ENCODE data around the gene NBEA.

The NBEA gene

DNA sequence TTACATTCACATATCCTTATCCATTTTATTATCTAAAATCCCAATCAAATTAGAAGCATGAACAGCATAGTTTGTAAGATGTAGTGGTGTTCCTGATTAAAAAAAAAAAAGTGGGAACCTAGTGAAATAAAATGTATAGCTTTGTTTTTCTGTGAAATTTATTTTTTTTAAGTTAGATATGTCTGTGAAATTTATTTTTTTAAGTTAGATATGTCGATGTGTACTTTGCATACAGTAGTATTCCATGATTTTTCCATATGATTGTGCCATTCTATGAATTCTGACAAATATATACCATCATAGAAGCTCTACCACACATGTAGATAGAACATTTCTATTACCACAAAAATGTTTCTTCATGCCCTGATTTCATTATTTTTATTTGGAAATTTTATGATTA lies 540.5 kb downstream of the NBEA start:
- DNase-seq (ENCODE audit: low read depth, low spot score), result no peak
- H3K4me3 ChIP-seq (ENCODE audit: low read depth, low read length), result no peak overlapping the region
- in situ Hi-C loops (cut with HindIII; ENCODE audit: low sequenced_read_pairs), result no loop called here
- TF ChIP-seq, protein P1, sequence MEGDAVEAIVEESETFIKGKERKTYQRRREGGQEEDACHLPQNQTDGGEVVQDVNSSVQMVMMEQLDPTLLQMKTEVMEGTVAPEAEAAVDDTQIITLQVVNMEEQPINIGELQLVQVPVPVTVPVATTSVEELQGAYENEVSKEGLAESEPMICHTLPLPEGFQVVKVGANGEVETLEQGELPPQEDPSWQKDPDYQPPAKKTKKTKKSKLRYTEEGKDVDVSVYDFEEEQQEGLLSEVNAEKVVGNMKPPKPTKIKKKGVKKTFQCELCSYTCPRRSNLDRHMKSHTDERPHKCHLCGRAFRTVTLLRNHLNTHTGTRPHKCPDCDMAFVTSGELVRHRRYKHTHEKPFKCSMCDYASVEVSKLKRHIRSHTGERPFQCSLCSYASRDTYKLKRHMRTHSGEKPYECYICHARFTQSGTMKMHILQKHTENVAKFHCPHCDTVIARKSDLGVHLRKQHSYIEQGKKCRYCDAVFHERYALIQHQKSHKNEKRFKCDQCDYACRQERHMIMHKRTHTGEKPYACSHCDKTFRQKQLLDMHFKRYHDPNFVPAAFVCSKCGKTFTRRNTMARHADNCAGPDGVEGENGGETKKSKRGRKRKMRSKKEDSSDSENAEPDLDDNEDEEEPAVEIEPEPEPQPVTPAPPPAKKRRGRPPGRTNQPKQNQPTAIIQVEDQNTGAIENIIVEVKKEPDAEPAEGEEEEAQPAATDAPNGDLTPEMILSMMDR (IDR thresholded peaks at IDR 0.05; ENCODE audit: low read depth, low read length), result no peak

DNA sequence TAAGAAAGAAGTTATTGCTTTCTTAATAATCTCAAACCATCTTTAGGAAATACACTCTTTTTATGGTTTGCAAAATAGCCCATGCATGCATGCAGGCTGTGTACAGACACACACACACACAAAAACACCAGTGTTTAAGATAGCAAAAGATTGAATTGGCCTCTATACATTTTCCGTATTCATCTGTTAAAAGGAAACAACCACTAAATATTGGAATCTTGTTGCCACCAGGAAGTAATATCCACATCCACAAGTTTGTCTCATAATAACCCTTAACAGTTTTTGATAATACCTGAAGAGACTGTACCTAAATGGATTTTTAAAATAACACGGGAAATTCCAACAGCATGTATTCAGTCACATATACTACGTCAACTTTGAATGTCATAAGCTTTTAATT lies 541.7 kb downstream of the NBEA start:
- DNase-seq (ENCODE audit: low read depth, low spot score), result no peak
- TF ChIP-seq, protein P1 (IDR thresholded peaks at IDR 0.05; ENCODE audit: low read depth, low read length), result no peak
- no peak overlapping the region for H3K4me3 ChIP-seq (ENCODE audit: low read depth, low read length)
- in situ Hi-C loops (cut with HindIII; ENCODE audit: low sequenced_read_pairs), result no loop called here

DNA sequence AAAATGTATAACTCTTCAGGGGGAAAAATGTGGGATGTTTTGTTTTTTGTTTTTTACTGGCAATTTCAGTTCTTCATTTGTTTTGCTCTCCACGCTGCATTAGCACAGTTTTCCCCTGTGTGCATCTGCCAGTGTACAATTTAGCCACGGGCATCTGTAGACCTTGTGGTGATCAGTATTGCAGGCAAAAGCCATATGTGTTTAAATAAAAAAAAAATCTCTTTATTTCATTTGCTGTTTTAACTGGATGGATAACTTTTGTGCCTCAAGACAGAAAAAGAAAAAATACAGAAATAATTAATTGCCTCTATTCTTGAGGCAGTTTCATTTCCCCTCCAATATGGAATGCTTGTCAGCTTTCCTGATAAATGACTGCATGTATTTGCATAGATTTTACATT lies 542.3 kb downstream of the NBEA start:
- no peak for DNase-seq (ENCODE audit: low read depth, low spot score)
- in situ Hi-C loops (cut with HindIII; ENCODE audit: low sequenced_read_pairs), result no loop called here
- no peak overlapping the region for H3K4me3 ChIP-seq (ENCODE audit: low read depth, low read length)
- TF ChIP-seq, protein P1 (IDR thresholded peaks at IDR 0.05; ENCODE audit: low read depth, low read length), result no peak

DNA sequence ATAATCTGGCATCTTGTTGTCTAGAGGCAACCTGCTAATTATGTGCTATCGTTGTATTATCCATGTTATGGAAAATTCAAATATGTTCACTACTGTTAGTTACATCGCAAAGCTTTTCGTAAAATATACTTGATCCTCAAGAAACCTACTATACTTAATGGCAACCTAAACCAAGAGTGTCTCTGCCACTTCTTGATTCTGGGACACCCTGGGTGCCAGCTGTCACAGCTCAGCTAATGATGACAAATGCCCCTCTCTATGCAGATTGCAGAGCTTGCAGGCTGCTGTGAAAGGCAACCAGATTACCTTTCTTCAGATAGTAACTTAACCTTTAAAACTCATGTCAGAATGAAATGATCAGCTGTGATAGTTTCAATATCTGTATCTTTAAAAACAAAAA lies 543.4 kb downstream of the NBEA start:
- in situ Hi-C loops (cut with HindIII; ENCODE audit: low sequenced_read_pairs), result no loop called here
- H3K4me3 ChIP-seq (ENCODE audit: low read depth, low read length), result no peak overlapping the region
- TF ChIP-seq, protein P1 (IDR thresholded peaks at IDR 0.05; ENCODE audit: low read depth, low read length), result no peak
- no peak for DNase-seq (ENCODE audit: low read depth, low spot score)

DNA sequence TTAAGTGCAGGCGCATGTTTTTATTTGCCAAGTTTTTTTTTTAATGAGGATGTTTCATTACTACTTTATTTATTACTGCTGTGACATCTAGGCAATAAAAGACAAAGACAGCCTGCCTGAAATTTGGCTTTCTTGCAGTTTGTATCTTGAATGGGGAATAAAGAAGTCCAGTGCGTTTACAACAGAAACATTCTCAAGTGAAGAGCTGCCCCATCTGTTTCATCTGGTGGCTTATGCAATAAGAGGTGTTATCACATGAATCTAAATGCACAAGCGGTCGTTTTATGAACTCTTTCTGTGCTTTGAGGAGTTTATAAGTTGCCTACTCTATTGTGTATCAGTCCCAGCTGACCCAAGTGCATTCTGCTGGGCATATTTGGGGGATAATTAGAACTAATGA lies 547.0 kb downstream of the NBEA start:
- TF ChIP-seq, protein P1 (IDR thresholded peaks at IDR 0.05; ENCODE audit: low read depth, low read length), result no peak
- in situ Hi-C loops (cut with HindIII; ENCODE audit: low sequenced_read_pairs), result no loop called here
- no peak for DNase-seq (ENCODE audit: low read depth, low spot score)
- no peak overlapping the region for H3K4me3 ChIP-seq (ENCODE audit: low read depth, low read length)

DNA sequence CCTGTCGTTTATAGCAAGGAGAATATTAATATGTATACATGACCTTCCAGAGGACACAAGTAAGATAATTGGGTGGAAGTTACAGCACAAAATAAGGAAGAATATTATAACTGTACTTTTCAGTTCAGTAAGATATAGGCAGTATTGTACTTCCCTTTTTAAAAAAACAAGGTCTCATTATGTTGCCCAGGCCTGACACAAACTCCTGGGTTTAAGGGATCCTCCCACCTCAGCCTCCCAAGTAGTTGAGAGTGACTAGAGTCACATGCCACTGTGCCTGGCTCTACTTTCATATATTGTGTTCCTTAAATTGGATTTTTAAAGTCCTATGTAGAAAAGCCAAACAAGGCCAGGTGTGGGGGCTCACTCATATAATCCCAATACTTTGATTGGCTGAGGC lies 553.9 kb downstream of the NBEA start:
- TF ChIP-seq, protein P1 (IDR thresholded peaks at IDR 0.05; ENCODE audit: low read depth, low read length), result no peak
- DNase-seq (ENCODE audit: low read depth, low spot score), result no peak
- H3K4me3 ChIP-seq (ENCODE audit: low read depth, low read length), result no peak overlapping the region
- in situ Hi-C loops (cut with HindIII; ENCODE audit: low sequenced_read_pairs), result no loop called here
